ENCODE results near the gene GALNTL6. TPM values are rescaled to one million over a fixed set of nuclear protein-coding genes. Genes with fewer than 3 reads are reported as not detected.
"Not testable (repeated sequence)": the region's sequence is repeated elsewhere in the genome, so short reads cannot be mapped to it uniquely, and the experiment has no call there.

Gene GALNTL6
- total and polyA plus RNA-seq, 4 donors = 6.1 to 25.4 (median 22.5) TPM

GRCh38 chr4:173017802-173018201 lies 1204.6 kb downstream of the GALNTL6 start:
- no peaks in the 10 kb centered on the region for H3K9me3 ChIP-seq (ENCODE audit: control insufficient read depth, insufficient read depth, low read length)
- no peaks in the 10 kb centered on the region for H3K27me3 ChIP-seq (ENCODE audit: control insufficient read depth, insufficient read depth, low read length)
- no peak overlapping the region for H3K4me3 ChIP-seq (ENCODE audit: low read depth, low read length)
- no peak overlapping the region for H3K27ac ChIP-seq (ENCODE audit: low read depth, low read length)
- H3K4me1 ChIP-seq (ENCODE audit: control insufficient read depth, insufficient read depth, low read length) = no peaks in the 10 kb centered on the region
- DNase-seq (ENCODE audit: low read depth in 4 of 6, low spot score in 6 of 6) = no peak
- H3K36me3 ChIP-seq (ENCODE audit: control insufficient read depth, insufficient read depth, low read length) = no peaks in the 10 kb centered on the region

DNA sequence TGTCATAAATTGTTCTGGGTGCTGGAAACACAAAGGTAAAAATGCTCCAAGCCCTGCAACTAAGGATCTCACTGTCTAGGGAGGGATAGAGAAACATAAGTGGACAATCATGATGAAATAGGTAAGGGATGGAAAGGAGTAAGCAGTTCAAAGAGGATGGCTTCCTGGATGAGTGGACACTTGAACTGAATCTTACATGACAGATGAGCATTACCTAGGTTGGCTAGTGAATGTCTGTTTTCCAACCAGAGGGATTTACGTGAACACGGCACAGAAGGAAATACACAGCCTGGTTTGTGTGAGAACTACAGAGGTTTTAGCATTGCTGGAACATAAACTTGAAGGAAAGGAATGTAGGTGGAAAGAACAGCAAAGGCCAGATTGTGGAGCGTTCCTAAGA lies 1205.2 kb downstream of the GALNTL6 start:
- Histone ChIP-seq H3K9me3 (ENCODE audit: control insufficient read depth, insufficient read depth, low read length) (no peaks in the 10 kb centered on the region), H3K4me3 (ENCODE audit: low read depth, low read length) (no peak overlapping the region), H3K4me1 (ENCODE audit: control insufficient read depth, insufficient read depth, low read length) (no peaks in the 10 kb centered on the region), H3K27me3 (ENCODE audit: control insufficient read depth, insufficient read depth, low read length) (no peaks in the 10 kb centered on the region), H3K36me3 (ENCODE audit: control insufficient read depth, insufficient read depth, low read length) (no peaks in the 10 kb centered on the region), H3K27ac (ENCODE audit: low read depth, low read length) (no peak overlapping the region)
- DNase-seq (ENCODE audit: low read depth in 4 of 6, low spot score in 6 of 6) = no peak
- WGBS (ENCODE audit: insufficient coverage) = 91% methylated on average over 3 of the region's 3 CpGs

- DNase-seq (ENCODE audit: low read depth in 4 of 6, low spot score in 6 of 6) = no peak
- WGBS (ENCODE audit: insufficient coverage) = 78% methylated on average over 3 of the region's 3 CpGs
- Histone ChIP-seq H3K4me1 (ENCODE audit: control insufficient read depth, insufficient read depth, low read length) (no peaks in the 10 kb centered on the region), H3K9me3 (ENCODE audit: control insufficient read depth, insufficient read depth, low read length) (no peaks in the 10 kb centered on the region), H3K4me3 (ENCODE audit: low read depth, low read length) (no peak overlapping the region), H3K36me3 (ENCODE audit: control insufficient read depth, insufficient read depth, low read length) (no peaks in the 10 kb centered on the region), H3K27me3 (ENCODE audit: control insufficient read depth, insufficient read depth, low read length) (no peaks in the 10 kb centered on the region), H3K27ac (ENCODE audit: low read depth, low read length) (no peak overlapping the region)
These were observed 1206.5 kb downstream of the GALNTL6 start for GRCh38 chr4:173019664-173020063.

DNA sequence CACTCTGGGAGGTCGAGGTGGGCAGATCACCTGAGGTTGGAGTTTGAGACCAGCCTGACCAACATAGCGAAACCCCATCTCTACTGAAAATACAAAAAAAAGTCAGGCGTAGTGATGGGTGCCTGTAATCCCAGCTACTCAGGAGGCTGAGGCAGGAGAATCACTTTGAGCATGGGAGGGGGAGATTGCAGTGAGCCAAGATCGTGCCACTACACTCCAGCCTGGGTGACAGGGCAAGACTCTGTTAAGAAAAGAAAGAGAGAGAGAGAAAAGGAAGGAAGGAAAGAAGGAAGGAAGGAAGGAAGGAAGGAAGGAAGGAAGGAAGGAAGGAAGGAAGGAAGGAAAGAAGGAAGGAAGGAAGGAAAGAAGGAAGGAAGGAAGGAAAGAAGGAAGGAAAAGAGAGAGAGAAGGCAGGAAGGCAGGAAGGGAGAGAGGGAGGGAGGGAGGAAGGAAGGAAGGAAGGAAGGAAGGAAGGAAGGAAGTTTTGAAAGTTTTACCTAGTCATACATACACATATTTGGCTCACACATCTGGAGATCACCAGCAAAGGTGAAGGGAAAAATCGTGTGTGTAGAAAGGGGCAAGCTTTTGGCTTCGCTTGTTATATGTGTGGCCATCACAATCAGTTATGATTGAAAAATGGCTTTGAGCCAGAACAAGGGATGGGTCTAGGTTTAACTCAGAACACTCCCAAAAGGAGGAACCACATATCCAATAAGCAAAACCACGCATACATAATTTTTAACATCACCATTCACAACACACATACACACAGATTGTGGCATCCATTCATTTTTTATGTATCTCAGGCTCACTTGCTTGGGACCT lies 1208.8 kb downstream of the GALNTL6 start:
- H3K27ac ChIP-seq (ENCODE audit: low read depth, low read length); H3K36me3 ChIP-seq (ENCODE audit: control insufficient read depth, insufficient read depth, low read length); H3K4me3 ChIP-seq (ENCODE audit: low read depth, low read length); H3K27me3 ChIP-seq (ENCODE audit: control insufficient read depth, insufficient read depth, low read length); DNase-seq (ENCODE audit: low read depth in 4 of 6, low spot score in 6 of 6); H3K4me1 ChIP-seq (ENCODE audit: control insufficient read depth, insufficient read depth, low read length); H3K9me3 ChIP-seq (ENCODE audit: control insufficient read depth, insufficient read depth, low read length): not testable (repeated sequence)
- WGBS (ENCODE audit: insufficient coverage) = 80% methylated on average over 2 of the region's 7 CpGs

DNA sequence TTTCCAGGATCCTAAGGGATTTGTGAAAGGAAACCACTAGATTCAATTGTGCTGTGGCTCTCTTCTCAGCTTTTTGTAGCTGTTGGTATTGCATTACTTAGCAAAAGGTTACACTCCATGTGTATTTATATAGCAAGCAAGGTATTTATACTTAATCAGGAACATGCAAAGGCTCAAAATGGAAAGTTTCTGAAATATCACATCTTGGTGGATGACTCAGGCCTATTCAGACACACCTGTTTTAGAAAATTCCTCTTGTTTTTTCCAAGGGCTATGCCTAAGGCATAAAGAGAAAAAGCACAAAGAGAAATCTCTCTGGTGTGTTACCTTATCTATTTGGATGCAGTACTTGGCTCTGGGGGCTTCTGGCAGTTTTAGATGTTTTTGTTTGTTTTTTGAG lies 1211.0 kb downstream of the GALNTL6 start:
- Histone ChIP-seq H3K36me3 (ENCODE audit: control insufficient read depth, insufficient read depth, low read length) (no peaks in the 10 kb centered on the region), H3K27me3 (ENCODE audit: control insufficient read depth, insufficient read depth, low read length) (no peaks in the 10 kb centered on the region), H3K4me3 (ENCODE audit: low read depth, low read length) (no peak overlapping the region), H3K27ac (ENCODE audit: low read depth, low read length) (no peak overlapping the region), H3K4me1 (ENCODE audit: control insufficient read depth, insufficient read depth, low read length) (no peaks in the 10 kb centered on the region), H3K9me3 (ENCODE audit: control insufficient read depth, insufficient read depth, low read length) (no peaks in the 10 kb centered on the region)
- no peak for DNase-seq (ENCODE audit: low read depth in 4 of 6, low spot score in 6 of 6)

DNA sequence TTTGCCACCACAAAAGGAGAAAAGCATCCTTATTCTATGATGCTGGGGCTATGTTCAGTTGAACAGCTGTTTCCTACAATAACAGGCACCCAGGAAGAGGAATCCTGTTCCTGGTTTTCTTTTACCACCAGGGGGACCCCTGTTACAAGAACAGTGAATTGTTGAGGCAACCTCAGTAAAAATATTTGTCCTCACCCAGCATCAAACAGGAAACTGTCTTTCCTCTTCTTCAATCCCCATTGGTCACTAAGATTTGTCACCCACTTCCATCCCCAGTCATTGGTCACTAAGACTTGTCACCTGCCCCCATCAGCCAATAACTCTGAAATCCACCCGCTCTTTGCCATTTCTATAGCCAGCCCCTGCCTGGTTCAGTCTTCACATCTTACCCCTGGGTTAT lies 1211.9 kb downstream of the GALNTL6 start:
- DNase-seq (ENCODE audit: low read depth in 4 of 6, low spot score in 6 of 6) = peak in 5 of 6 donors; percentile 50 to 94 (median 54)
- Histone ChIP-seq H3K27ac (ENCODE audit: low read depth, low read length) (no peak overlapping the region), H3K36me3 (ENCODE audit: control insufficient read depth, insufficient read depth, low read length) (no peaks in the 10 kb centered on the region), H3K27me3 (ENCODE audit: control insufficient read depth, insufficient read depth, low read length) (no peaks in the 10 kb centered on the region), H3K4me3 (ENCODE audit: low read depth, low read length) (no peak overlapping the region), H3K9me3 (ENCODE audit: control insufficient read depth, insufficient read depth, low read length) (no peaks in the 10 kb centered on the region), H3K4me1 (ENCODE audit: control insufficient read depth, insufficient read depth, low read length) (no peaks in the 10 kb centered on the region)
- 93% methylated on average over 1 of the region's 1 CpG for WGBS (ENCODE audit: insufficient coverage)

DNA sequence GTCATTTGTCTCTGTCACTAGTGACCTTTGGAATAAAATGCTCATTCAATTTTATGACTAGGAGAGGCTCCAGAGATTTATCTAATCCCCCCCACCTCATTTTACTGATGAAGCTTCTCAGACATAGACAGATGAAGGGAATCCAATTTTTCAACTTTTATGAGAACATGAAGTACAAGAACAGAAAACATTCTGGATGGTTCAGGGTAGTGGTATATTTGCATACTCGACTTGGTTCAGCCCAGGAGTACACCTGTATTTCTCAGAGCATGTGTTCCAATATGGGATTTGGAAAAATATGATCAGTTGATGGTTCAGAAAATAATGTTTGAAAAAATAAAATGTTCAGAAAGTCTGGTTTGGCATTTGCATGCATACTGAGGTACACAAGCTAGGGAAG lies 1224.0 kb downstream of the GALNTL6 start:
- 100% methylated on average over 1 of the region's 1 CpG for WGBS (ENCODE audit: insufficient coverage)
- Histone ChIP-seq H3K27me3 (ENCODE audit: control insufficient read depth, insufficient read depth, low read length) (no peaks in the 10 kb centered on the region), H3K36me3 (ENCODE audit: control insufficient read depth, insufficient read depth, low read length) (no peaks in the 10 kb centered on the region), H3K9me3 (ENCODE audit: control insufficient read depth, insufficient read depth, low read length) (peaks cover 1% of the 10 kb centered on the region), H3K4me1 (ENCODE audit: control insufficient read depth, insufficient read depth, low read length) (peaks cover 6% of the 10 kb centered on the region), H3K4me3 (ENCODE audit: low read depth, low read length) (no peak overlapping the region), H3K27ac (ENCODE audit: low read depth, low read length) (no peak overlapping the region)
- DNase-seq (ENCODE audit: low read depth in 4 of 6, low spot score in 6 of 6) = no peak

DNA sequence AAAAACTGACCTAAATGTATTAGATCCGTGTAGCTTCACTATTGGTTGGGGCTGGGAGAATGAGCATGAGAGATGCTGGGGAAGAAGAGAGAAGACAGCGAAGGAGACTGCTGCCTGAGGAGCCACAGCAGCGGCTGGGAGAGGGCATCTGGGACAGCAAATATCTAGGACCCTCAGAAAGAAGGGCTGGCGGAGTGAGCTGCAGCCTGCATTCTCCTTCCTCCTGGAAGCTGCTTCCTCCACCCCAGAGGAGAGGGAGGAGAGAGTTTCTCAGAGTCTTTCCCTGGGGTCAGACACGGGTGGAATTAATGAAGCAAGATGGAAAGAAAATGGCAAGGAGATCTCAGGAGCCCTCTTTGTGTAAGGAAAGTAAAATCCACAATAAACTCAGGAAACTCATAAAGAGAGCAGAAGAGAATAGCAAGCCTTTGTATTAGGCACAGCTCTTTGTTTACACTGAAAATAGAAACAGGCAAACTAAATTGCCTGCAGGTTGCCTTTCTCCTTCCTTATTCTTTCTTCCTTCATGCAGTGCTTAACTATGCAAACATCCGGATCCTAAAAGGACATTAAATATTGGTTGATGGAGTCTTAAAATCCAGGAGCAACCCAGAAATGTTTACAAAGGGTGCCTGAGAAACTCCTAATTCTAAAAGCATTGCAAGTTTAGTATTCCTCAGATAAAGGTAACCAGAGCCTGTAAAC lies 1225.1 kb downstream of the GALNTL6 start:
- WGBS (ENCODE audit: insufficient coverage) = 29% methylated on average over 2 of the region's 6 CpGs
- H3K27me3 ChIP-seq (ENCODE audit: control insufficient read depth, insufficient read depth, low read length) = no peaks in the 10 kb centered on the region
- H3K9me3 ChIP-seq (ENCODE audit: control insufficient read depth, insufficient read depth, low read length) = peaks cover 1% of the 10 kb centered on the region
- H3K4me3 ChIP-seq (ENCODE audit: low read depth, low read length) = no peak overlapping the region
- peaks cover 6% of the 10 kb centered on the region for H3K4me1 ChIP-seq (ENCODE audit: control insufficient read depth, insufficient read depth, low read length)
- no peaks in the 10 kb centered on the region for H3K36me3 ChIP-seq (ENCODE audit: control insufficient read depth, insufficient read depth, low read length)
- peak in 2 of 6 donors; percentile 37 to 86 for DNase-seq (ENCODE audit: low read depth in 4 of 6, low spot score in 6 of 6)
- peak overlapping the region; percentile 15 for H3K27ac ChIP-seq (ENCODE audit: low read depth, low read length)

DNA sequence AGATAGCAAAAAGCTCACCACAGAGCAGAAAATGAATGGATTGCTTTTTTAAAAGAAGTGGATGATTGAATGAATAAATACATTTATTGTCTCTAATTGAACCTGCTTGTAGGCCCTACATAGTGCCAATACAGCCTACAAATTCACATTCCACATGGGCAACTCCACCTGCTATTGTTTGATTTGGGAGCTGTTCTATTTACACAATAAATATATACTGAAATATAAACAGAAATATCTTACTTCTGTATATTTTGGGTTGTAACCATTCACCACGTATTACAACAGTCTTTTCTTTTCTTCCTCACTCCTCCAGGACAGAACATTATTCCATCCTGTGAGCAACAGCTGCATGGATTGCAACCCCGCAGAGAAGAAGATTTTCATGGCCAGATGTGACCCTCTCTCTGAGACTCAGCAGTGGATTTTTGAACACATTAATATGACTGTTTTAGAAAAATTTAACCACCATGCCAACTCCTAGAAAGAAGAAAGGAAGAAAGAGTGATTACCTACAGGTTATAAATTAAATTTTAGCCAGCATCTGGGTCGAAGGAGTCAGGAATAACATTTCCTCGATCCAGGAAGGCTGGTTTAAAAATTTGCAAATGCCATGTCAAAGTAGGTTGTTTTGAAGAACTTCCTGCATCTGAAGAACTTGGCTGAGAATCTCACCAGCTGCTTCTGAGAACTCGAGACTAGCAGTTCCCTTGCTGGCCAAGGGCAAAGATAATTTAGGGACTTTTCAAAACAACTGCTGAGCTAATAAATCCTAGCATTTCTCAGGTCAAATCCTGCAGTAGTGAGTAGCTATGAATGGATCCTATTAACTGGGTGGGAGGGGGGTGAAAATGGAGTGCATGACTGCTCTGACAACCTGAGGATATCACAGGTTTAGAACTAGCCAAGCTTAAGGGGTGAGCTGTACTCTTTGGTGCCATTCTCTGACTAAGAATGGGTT lies 1226.7 kb downstream of the GALNTL6 start:
- Histone ChIP-seq H3K27me3 (ENCODE audit: control insufficient read depth, insufficient read depth, low read length) (no peaks in the 10 kb centered on the region), H3K4me1 (ENCODE audit: control insufficient read depth, insufficient read depth, low read length) (peaks cover 6% of the 10 kb centered on the region), H3K27ac (ENCODE audit: low read depth, low read length) (no peak overlapping the region), H3K9me3 (ENCODE audit: control insufficient read depth, insufficient read depth, low read length) (no peaks in the 10 kb centered on the region), H3K4me3 (ENCODE audit: low read depth, low read length) (no peak overlapping the region), H3K36me3 (ENCODE audit: control insufficient read depth, insufficient read depth, low read length) (no peaks in the 10 kb centered on the region)
- WGBS (ENCODE audit: insufficient coverage) = 7% methylated on average over 2 of the region's 5 CpGs
- DNase-seq (ENCODE audit: low read depth in 4 of 6, low spot score in 6 of 6) = peak in 2 of 6 donors; percentile 50 to 56
